WTC11 (cell line): ENCODE data around the gene CPNE6. TPM values are rescaled to one million over a fixed set of nuclear protein-coding genes. Genes with fewer than 3 reads are reported as not detected.

Source experiments
- ATAC-seq: fragments of 200-7000 bp; cut with Tn5 transposase; 2 replicates; pipeline ENCODE4 v1.10.0; 2021; ENCODE audit warnings: mild to moderate bottlenecking, moderate library complexity
- CTCF ChIA-PET: fragments of 300-600 bp; sonication (Branson Sonifier 250); formaldehyde crosslinking; loops from one replicate; lab custom pipeline; 2021; ENCODE audit warnings: antibody characterized with exemption; lab: Charles Lee
- POLR2A ChIA-PET: fragments of 350-600 bp; sonication (Branson Sonifier 250); formaldehyde crosslinking; loops from one replicate; lab custom pipeline; 2021; ENCODE audit warnings: antibody characterized with exemption; lab: Charles Lee
- DNase-seq: peaks from one replicate; pipeline ENCODE4 v3.0.0; 2021; ENCODE audit warnings: low spot score
- H3K27ac Mint-ChIP-seq: 2 replicates; pipeline ENCODE4 v1.8.0; 2021; ENCODE audit warnings: mixed read lengths
- H3K27me3 Mint-ChIP-seq: 2 replicates; pipeline ENCODE4 v1.8.0; 2021; ENCODE audit warnings: low read depth, mild to moderate bottlenecking, moderate library complexity, mixed read lengths
- H3K36me3 Mint-ChIP-seq: 2 replicates; pipeline ENCODE4 v1.8.0; 2021; ENCODE audit warnings: mixed read lengths
- H3K4me1 Mint-ChIP-seq: 2 replicates; pipeline ENCODE4 v1.8.0; 2022; ENCODE audit warnings: mixed read lengths
- H3K4me3 Mint-ChIP-seq: 2 replicates; pipeline ENCODE4 v1.8.0; 2021; ENCODE audit warnings: mild to moderate bottlenecking, moderate library complexity, mixed read lengths
- H3K9me3 Mint-ChIP-seq: 2 replicates; pipeline ENCODE4 v1.8.0; 2021; ENCODE audit warnings: mixed read lengths
- ATF6 ChIP-seq: sonication (generic); formaldehyde crosslinking; IDR thresholded peaks from 2 replicates; pipeline ENCODE4 v1.8.1; 2023; ENCODE audit warnings: mild to moderate bottlenecking, missing genetic modification reagents
- CBFB ChIP-seq: sonication (generic); formaldehyde crosslinking; IDR thresholded peaks from 2 replicates; pipeline ENCODE4 v1.8.1; 2022; ENCODE audit warnings: mild to moderate bottlenecking, low read depth, missing genetic modification reagents
- CREB1 ChIP-seq: sonication (generic); formaldehyde crosslinking; IDR thresholded peaks from 2 replicates; pipeline ENCODE4 v1.8.0; 2023; ENCODE audit warnings: mild to moderate bottlenecking, missing genetic modification reagents
- E2F1 ChIP-seq: sonication (generic); formaldehyde crosslinking; IDR thresholded peaks from 2 replicates; pipeline ENCODE4 v1.8.0; 2022; ENCODE audit warnings: mild to moderate bottlenecking, missing genetic modification reagents
- EMX1 ChIP-seq: fragments of 250-450 bp; sonication (Bioruptor Pico); IDR thresholded peaks from 2 replicates; pipeline ENCODE4 v1.8.0; 2021; ENCODE audit warnings: mild to moderate bottlenecking
- ERG ChIP-seq: fragments of 250-450 bp; sonication (Bioruptor Pico); IDR thresholded peaks from 2 replicates; pipeline ENCODE4 v1.8.0; 2021; ENCODE audit warnings: mild to moderate bottlenecking
- IRF2 ChIP-seq: sonication (generic); formaldehyde crosslinking; IDR thresholded peaks from 2 replicates; pipeline ENCODE4 v1.8.0; 2022; ENCODE audit warnings: low read depth, missing genetic modification reagents, borderline replicate concordance
- SMAD4 ChIP-seq: sonication (generic); formaldehyde crosslinking; IDR thresholded peaks from 2 replicates; pipeline ENCODE4 v1.8.0; 2022; ENCODE audit warnings: mild to moderate bottlenecking, missing genetic modification reagents
- TEAD1 ChIP-seq: sonication (generic); formaldehyde crosslinking; IDR thresholded peaks from 2 replicates; pipeline ENCODE4 v1.8.0; 2022; ENCODE audit warnings: mild to moderate bottlenecking, missing genetic modification reagents
- ZMAT4 ChIP-seq: fragments of 250-450 bp; sonication (Bioruptor Pico); IDR thresholded peaks from 2 replicates; pipeline ENCODE4 v1.9.0; 2021; ENCODE audit warnings: mild to moderate bottlenecking
- ZNF396 ChIP-seq: fragments of 250-450 bp; sonication (Bioruptor Pico); IDR thresholded peaks from 2 replicates; pipeline ENCODE4 v1.8.0; 2021; ENCODE audit warnings: mild to moderate bottlenecking, moderate library complexity, borderline replicate concordance
- ZNF532 ChIP-seq: fragments of 250-450 bp; sonication (Bioruptor Pico); IDR thresholded peaks from 2 replicates; pipeline ENCODE4 v1.9.0; 2021; ENCODE audit warnings: mild to moderate bottlenecking, borderline replicate concordance
- total RNA-seq: library from RNA; stranded (reverse); gene quantifications from 3 replicates; pipeline ENCODE4 v1.2.3, GENCODE V29; 2021

Gene CPNE6
- total RNA-seq, 1 experiment from 2014 or later, result not detected

GRCh38 chr14:24095271-24096068 lies 24.1 kb downstream of the CPNE6 start (continued):
- TF ChIP-seq ZNF532 (CRISPR knock-in tag) (peak; percentile 44; the same call in 1 of the 2 replicates), TEAD1 (CRISPR knock-in tag) (no peak), ERG (no peak; the same call in 1 of the 2 replicates), SMAD4 (CRISPR knock-in tag) (no peak), EMX1 (peak; percentile 83; the same call in 1 of the 2 replicates), E2F1 (CRISPR knock-in tag) (no peak), ZNF396 (CRISPR knock-in tag) (no peak)

- ChIA-PET CTCF (interaction anchor here (3.5 to 11.7 kb wide), 3 partner anchors 12 to 39 kb away, joined by 29 to 320 read pairs (median 170); partner anchors contain the start of genes DCAF11 and NRL), POLR2A (interaction anchor here (2.1 kb wide), 1 partner anchor 64 kb away, joined by 5 read pairs; the partner anchor contains the start of gene IRF9)
- peaks cover 10% of the 10 kb centered on the region for H3K27me3 Mint-ChIP-seq
- ATAC-seq (no peak), DNase-seq (no peak)
- no peaks in the 10 kb centered on the region for H3K9me3 Mint-ChIP-seq
- H3K27ac Mint-ChIP-seq, result peak overlapping the region; percentile 42; the same call in 1 of the 2 replicates
- TF ChIP-seq IRF2 (CRISPR knock-in tag) (no peak), ZMAT4 (CRISPR knock-in tag) (no peak), CBFB (CRISPR knock-in tag) (no peak), ATF6 (CRISPR knock-in tag) (no peak), CREB1 (CRISPR knock-in tag) (no peak)
- no peak overlapping the region for H3K4me3 Mint-ChIP-seq
- H3K4me1 Mint-ChIP-seq, result peaks cover 21% of the 10 kb centered on the region
- peaks cover 25% of the 10 kb centered on the region for H3K36me3 Mint-ChIP-seq
Observed at GRCh38 chr14:24096545-24097181, 25.3 kb downstream of the CPNE6 start.
